Psoas muscle (tissue), 8 donors: ENCODE data around the gene ART4. TPM values are rescaled to one million over a fixed set of nuclear protein-coding genes. Genes with fewer than 3 reads are reported as not detected.

Source experiments
- ATAC-seq, 4 donors: fragments of 200-7000 bp; cut with Tn5 transposase; one replicate each; pipeline ENCODE4 v1.9.1; 2020; ENCODE audit warnings: moderate library complexity in 3 of 4, mild to moderate bottlenecking in 2 of 4
- DNase-seq, 2 donors: peaks; one replicate each; pipeline ENCODE4 v3.0.0-alpha.2; 2020
- H3K27ac ChIP-seq: fragments of 200-600 bp; one replicate; pipeline ENCODE4 v1.8.0; 2022
- H3K27me3 ChIP-seq, 3 donors: fragments of 200-600 bp in 1 of 3; one replicate each; pipeline versions ENCODE4 v1.6.1 to v1.8.0; 2013 to 2022; ENCODE audit warnings: low read length in 2 of 3, mild to moderate bottlenecking in 2 of 3, moderate library complexity in 1 of 3; ENCODE audit not compliant: insufficient read depth in 3 of 3
- H3K36me3 ChIP-seq, 2 donors: fragments of 200-600 bp in 1 of 2; one replicate each; pipeline versions ENCODE4 v1.6.1 to v1.8.0; 2013 to 2022; ENCODE audit warnings: low read depth in 1 of 2, mild to moderate bottlenecking in 1 of 2, moderate library complexity in 1 of 2; ENCODE audit not compliant: insufficient read depth in 1 of 2
- H3K4me1 ChIP-seq: fragments of 200-600 bp; one replicate; pipeline ENCODE4 v1.8.0; 2022
- H3K4me3 ChIP-seq: fragments of 200-600 bp; one replicate; pipeline ENCODE4 v1.8.0; 2022; ENCODE audit warnings: mild to moderate bottlenecking
- H3K9me3 ChIP-seq: fragments of 200-600 bp; one replicate; pipeline ENCODE4 v1.8.0; 2022
- WGBS, 3 donors: extraction: QIAGEN DNeasy Blood & Tissue Kit; methylation state at CpG; one replicate each; pipeline versions ENCODE4 v1.1.6 to v1.1.7; 2013; 5-methylcytosine and 5-hydroxymethylcytosine counted together
- intact Hi-C, 2 donors: fragments of 100-400 bp; cut with DNase I; formaldehyde crosslinking; loops; one replicate each; pipeline versions ENCODE4 v1.11.0 to v1.14.2; 2022
- polyA plus RNA-seq, 3 donors: library from polyadenylated mRNA; stranded (reverse); fragments of 200-250 nt; gene quantifications; one replicate each; pipeline ENCODE4 v1.2.3, GENCODE V29; 2013
- total RNA-seq, 4 donors: library from RNA; stranded (reverse); fragmentation: NEBNext Ultra II Directional in 2 of 4; extraction: Animal tissue kit (Norgen Biotek cat#: 25700) in 2 of 4; gene quantifications; one replicate each; pipeline versions ENCODE4 v1.2.1 to v1.2.4, GENCODE V29; 2021 to 2023
- TF ChIP-seq, protein P1 (sequence below): fragments of 200-600 bp; IDR thresholded peaks from one replicate; pipeline ENCODE4 v1.8.0; 2022; ENCODE audit warnings: antibody characterized with exemption
- donor health status: healthy with polysubstance abuse.
- donor health status: DM: no; HTN: no; CAD: no; lungs with moderate emphysema.
- donor health status: Bipolar disorder and iron deficiency.
- donor health status: healthy.
- donor health status: DM: yes; HTN: yes; CAD: no.
- donor health status: DM: no; HTN: no; CAD: no.
- donor health status: DM: no; HTN: no; CAD: no.
- donor health status: DM: yes; HTN: yes; CAD: no.

Gene ART4
- total and polyA plus RNA-seq, 7 donors = 0.14 to 0.39 (median 0.17) TPM; not detected in 2

- H3K4me1 ChIP-seq = peaks cover 23% of the 10 kb centered on the region
- peak overlapping the region; percentile 94 for H3K4me3 ChIP-seq
- 0 to 1% (median 0%) methylated on average over 12 of the region's 12 CpGs for WGBS, 3 donors
- TF ChIP-seq, protein P1, sequence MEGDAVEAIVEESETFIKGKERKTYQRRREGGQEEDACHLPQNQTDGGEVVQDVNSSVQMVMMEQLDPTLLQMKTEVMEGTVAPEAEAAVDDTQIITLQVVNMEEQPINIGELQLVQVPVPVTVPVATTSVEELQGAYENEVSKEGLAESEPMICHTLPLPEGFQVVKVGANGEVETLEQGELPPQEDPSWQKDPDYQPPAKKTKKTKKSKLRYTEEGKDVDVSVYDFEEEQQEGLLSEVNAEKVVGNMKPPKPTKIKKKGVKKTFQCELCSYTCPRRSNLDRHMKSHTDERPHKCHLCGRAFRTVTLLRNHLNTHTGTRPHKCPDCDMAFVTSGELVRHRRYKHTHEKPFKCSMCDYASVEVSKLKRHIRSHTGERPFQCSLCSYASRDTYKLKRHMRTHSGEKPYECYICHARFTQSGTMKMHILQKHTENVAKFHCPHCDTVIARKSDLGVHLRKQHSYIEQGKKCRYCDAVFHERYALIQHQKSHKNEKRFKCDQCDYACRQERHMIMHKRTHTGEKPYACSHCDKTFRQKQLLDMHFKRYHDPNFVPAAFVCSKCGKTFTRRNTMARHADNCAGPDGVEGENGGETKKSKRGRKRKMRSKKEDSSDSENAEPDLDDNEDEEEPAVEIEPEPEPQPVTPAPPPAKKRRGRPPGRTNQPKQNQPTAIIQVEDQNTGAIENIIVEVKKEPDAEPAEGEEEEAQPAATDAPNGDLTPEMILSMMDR = no peak
- ATAC-seq (peak; percentile 27 to 63 (median 32)), DNase-seq (no peak)
- H3K27ac ChIP-seq = peak overlapping the region; percentile 94
- H3K27me3 ChIP-seq = no peaks in the 10 kb centered on the region
- intact Hi-C loops = loop anchor here (2.0 to 10.0 kb wide), 2 partner anchors 29 to 1081 kb away; partner anchors contain the start of gene STRAP (in 1 of the 2)
- no peaks in the 10 kb centered on the region for H3K9me3 ChIP-seq
- peaks cover 3 to 28% of the 10 kb centered on the region in 2 donors for H3K36me3 ChIP-seq
Measured at GRCh38 chr12:14803830-14804160, 39.5 kb downstream of the ART4 start.

GRCh38 chr12:14803011-14803829 lies 40.1 kb downstream of the ART4 start, which contains the start of the genes C12orf60 and WBP11:
C12orf60 (plus strand) TSS chr12:14803670; CDS start chr12:14822936, 19,266 bp downstream.
WBP11 (minus strand) TSS chr12:14803478; CDS start chr12:14801383, 2,095 bp downstream.
- DNase-seq (peak; percentile 91 to 94), ATAC-seq (peak; percentile 99 to 100 (median 100))
- Histone ChIP-seq H3K27me3 (no peaks in the 10 kb centered on the region), H3K27ac (peak within 1 kb of the TSS; percentile 94), H3K4me3 (peak within 1 kb of the TSS; percentile 94), H3K9me3 (no peaks in the 10 kb centered on the region), H3K4me1 (peaks cover 23% of the 10 kb centered on the region), H3K36me3 (peaks cover 3 to 34% of the 10 kb centered on the region in 2 donors)
- TF ChIP-seq, protein P1 = no peak
- intact Hi-C loops = loop anchor here (2.0 to 10.0 kb wide), 2 partner anchors 28 to 1082 kb away; partner anchors contain the start of gene STRAP (in 1 of the 2)
- WGBS, 3 donors = 0 to 1% (median 0%) methylated on average over 50 of the region's 50 CpGs

GRCh38 chr12:14802721-14803010 lies 40.7 kb downstream of the ART4 start:
- DNase-seq (no peak), ATAC-seq (no peak)
- Histone ChIP-seq H3K36me3 (peaks cover 3 to 39% of the 10 kb centered on the region in 2 donors), H3K27ac (peak overlapping the region; percentile 94), H3K4me1 (peaks cover 23% of the 10 kb centered on the region), H3K27me3 (no peaks in the 10 kb centered on the region), H3K9me3 (no peaks in the 10 kb centered on the region), H3K4me3 (peak overlapping the region; percentile 94)
- WGBS, 3 donors = 0% methylated on average over 7 of the region's 7 CpGs
- intact Hi-C loops = loop anchor here (2.0 to 10.0 kb wide), 2 partner anchors 28 to 1082 kb away; partner anchors contain the start of gene STRAP (in 1 of the 2)
- TF ChIP-seq, protein P1 = no peak

DNA sequence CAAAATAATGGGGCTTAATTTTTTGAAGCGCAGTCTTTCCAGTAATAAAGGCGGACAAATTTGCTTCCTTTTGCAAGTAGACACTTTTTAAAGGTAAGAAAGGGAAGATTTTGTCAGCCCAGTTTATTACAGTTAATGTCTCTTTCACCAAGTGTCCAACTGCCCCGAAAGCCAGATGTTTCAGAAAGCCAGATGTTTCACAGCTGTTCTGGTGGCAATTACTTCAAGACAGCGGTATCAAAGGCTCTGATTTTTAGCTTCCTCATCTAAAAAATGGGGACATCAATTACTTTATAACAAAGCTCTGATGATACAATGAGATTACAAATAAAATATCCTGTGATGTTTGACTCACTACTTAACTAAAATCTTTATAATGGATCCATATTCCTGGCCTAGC lies 41.1 kb downstream of the ART4 start:
- Histone ChIP-seq H3K4me3 (peak overlapping the region; percentile 94), H3K4me1 (peaks cover 23% of the 10 kb centered on the region), H3K27ac (peak overlapping the region; percentile 94), H3K36me3 (peaks cover 7 to 43% of the 10 kb centered on the region in 2 donors), H3K9me3 (no peaks in the 10 kb centered on the region), H3K27me3 (no peaks in the 10 kb centered on the region)
- DNase-seq (no peak), ATAC-seq (no peak)
- intact Hi-C loops = loop anchor here (2.0 to 10.0 kb wide), 2 partner anchors 27 to 1083 kb away; partner anchors contain the start of gene STRAP (in 1 of the 2)
- TF ChIP-seq, protein P1 = no peak
- WGBS, 3 donors = 54 to 59% (median 56%) methylated on average over 4 of the region's 4 CpGs
